Epidermal melanocyte (primary cell): ENCODE data around the gene DSCAM.

Source experiments
- DNase-seq: peaks from one replicate; pipeline ENCODE4 v3.0.0; 2011; ENCODE audit warnings: low spot score; ENCODE audit not compliant: insufficient read length

The DSCAM gene

GRCh38 chr21:40386981-40387747 lies 459.8 kb downstream of the DSCAM start:
- no peak for DNase-seq

- no peak for DNase-seq
These were observed 460.6 kb downstream of the DSCAM start for GRCh38 chr21:40386294-40386911.

- no peak for DNase-seq
These were observed 461.1 kb downstream of the DSCAM start for GRCh38 chr21:40385883-40386282.

GRCh38 chr21:40383951-40384350 lies 463.0 kb downstream of the DSCAM start:
- no peak for DNase-seq

- DNase-seq, result no peak
These were observed 465.8 kb downstream of the DSCAM start for GRCh38 chr21:40381111-40381510.

GRCh38 chr21:40379881-40380810 lies 466.8 kb downstream of the DSCAM start:
- DNase-seq, result no peak

GRCh38 chr21:40377135-40377534 lies 469.8 kb downstream of the DSCAM start:
- no peak for DNase-seq

- no peak for DNase-seq
These were observed 473.2 kb downstream of the DSCAM start for GRCh38 chr21:40373761-40374160.

- no peak for DNase-seq
These were observed 474.5 kb downstream of the DSCAM start for GRCh38 chr21:40372506-40372905.

GRCh38 chr21:40371329-40371728 lies 475.6 kb downstream of the DSCAM start:
- DNase-seq, result no peak

- no peak for DNase-seq
These were observed 490.3 kb downstream of the DSCAM start for GRCh38 chr21:40356644-40357043.

GRCh38 chr21:40355076-40355475 lies 491.9 kb downstream of the DSCAM start:
- DNase-seq, result no peak

- DNase-seq, result no peak
These were observed 496.0 kb downstream of the DSCAM start for GRCh38 chr21:40351006-40351405.

GRCh38 chr21:40349591-40349990 lies 497.4 kb downstream of the DSCAM start:
- no peak for DNase-seq

- no peak for DNase-seq
These were observed 501.1 kb downstream of the DSCAM start for GRCh38 chr21:40345711-40346321.

GRCh38 chr21:40340357-40340756 lies 506.6 kb downstream of the DSCAM start:
- no peak for DNase-seq

GRCh38 chr21:40339050-40339449 lies 507.9 kb downstream of the DSCAM start:
- DNase-seq, result no peak

GRCh38 chr21:40337981-40338380 lies 509.0 kb downstream of the DSCAM start:
- DNase-seq, result no peak

- DNase-seq, result no peak
These were observed 511.3 kb downstream of the DSCAM start for GRCh38 chr21:40335704-40336103.

GRCh38 chr21:40334159-40334558 lies 512.8 kb downstream of the DSCAM start:
- no peak for DNase-seq

GRCh38 chr21:40333731-40334130 lies 513.2 kb downstream of the DSCAM start:
- DNase-seq, result no peak

GRCh38 chr21:40331804-40332203 lies 515.2 kb downstream of the DSCAM start:
- no peak for DNase-seq
